Measurements from ENCODE around the gene OAT. TPM values are rescaled to one million over a fixed set of nuclear protein-coding genes. Genes with fewer than 3 reads are reported as not detected.

Gene OAT
- 157 TPM for total RNA-seq

DNA sequence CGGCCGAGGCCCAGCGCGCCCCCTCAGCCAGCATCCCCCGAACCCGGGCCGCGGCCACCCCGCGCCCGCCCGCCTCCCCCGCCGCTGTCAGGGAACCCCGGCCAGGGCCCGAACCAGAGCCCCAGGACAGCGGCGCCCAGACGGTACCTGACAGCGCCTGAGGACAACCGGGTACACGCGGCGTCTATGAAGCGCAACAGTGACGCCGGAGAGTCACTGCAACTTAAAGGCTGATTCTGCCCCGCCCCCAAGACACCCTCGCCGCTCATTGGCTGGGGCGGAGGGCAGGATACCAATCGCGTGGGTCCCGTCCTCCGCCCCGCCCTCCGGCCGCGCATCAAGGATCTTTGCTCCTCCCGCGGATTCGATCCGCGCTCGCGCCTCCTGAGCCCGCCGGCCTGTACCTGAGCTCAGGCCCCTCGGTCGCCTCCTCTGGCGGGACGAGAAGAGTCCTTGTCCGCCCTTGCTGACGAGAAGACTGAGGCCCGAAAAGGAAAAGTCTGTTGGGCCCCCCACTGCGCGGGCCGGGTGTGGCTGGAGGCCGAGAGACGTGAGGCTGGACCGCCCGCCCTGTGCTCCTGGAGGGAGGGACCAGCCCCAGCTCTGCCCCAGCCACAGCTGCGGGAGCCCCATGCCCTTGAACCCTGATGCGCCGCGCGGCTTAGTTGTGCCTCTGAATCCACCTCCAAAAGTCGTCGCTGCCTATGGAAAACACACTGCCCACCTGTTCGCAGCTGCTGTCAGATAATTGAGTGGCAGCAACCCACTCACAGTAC is at the start of gene OAT:
Gene OAT, minus strand, starts transcription at position 198 of the 776 bp plus-strand sequence. CDS start 6,752 bp downstream, outside the sequence.
- peak; percentile 98 to 99 for DNase-seq (ENCODE audit: low spot score in 2 of 2)
- FAIRE-seq = peak; percentile 66

DNA sequence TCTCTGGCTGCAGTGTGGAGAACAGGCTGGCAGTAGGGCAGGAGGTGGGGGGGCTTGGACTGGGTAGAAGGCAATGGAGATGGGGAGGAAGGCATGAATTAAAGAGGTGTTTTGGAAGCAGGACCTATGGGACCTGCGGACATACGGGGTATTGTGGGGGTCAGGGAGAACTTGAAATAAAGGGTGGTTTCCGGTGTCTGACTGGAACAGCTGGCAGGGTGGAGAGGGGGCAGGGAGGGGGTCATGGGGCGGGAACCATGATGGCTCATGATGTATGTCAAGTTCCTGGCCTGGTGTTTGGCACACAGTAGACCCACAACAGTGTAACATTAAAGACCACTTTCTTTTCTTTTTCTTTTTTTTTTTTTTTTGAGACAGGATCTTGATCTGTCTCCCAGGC is 48.4 kb upstream of the OAT start:
- DNase-seq (ENCODE audit: low spot score in 2 of 2) (no peak), FAIRE-seq (no peak)

DNA sequence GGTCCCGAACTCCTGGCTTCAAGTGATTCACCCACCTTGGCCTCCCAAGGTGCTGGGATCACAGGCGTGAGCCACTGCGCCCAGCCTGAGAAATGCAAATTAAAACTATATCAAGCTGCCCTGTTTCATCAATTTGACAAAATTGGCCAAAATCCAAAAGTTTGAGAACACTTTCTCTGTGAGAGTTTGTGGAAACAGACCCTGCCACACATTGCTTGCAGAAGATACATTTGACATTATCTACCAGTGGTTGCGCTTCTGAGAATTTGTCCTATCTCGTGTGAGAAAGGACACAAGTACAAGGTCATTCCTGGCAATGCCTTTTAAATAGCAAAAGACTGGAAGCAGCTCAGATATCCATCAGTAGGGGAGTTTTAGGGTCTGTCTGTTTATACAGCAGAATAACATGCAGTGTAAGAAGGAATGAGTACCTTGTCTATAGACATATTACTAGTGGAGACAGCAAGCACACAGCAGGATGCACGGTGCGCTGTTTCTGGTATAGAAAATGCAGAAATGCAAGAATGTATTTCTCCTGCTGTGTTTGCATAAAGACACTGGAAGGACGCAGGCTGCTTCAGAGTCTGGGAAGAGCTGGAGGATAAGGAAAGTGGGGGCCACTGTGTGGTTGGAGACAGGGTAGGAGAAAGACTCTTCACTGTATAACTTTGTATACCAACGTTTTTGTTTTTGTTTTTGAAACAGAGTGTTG is 47.2 kb upstream of the OAT start:
- no peak for FAIRE-seq
- no peak for DNase-seq (ENCODE audit: low spot score in 2 of 2)

DNA sequence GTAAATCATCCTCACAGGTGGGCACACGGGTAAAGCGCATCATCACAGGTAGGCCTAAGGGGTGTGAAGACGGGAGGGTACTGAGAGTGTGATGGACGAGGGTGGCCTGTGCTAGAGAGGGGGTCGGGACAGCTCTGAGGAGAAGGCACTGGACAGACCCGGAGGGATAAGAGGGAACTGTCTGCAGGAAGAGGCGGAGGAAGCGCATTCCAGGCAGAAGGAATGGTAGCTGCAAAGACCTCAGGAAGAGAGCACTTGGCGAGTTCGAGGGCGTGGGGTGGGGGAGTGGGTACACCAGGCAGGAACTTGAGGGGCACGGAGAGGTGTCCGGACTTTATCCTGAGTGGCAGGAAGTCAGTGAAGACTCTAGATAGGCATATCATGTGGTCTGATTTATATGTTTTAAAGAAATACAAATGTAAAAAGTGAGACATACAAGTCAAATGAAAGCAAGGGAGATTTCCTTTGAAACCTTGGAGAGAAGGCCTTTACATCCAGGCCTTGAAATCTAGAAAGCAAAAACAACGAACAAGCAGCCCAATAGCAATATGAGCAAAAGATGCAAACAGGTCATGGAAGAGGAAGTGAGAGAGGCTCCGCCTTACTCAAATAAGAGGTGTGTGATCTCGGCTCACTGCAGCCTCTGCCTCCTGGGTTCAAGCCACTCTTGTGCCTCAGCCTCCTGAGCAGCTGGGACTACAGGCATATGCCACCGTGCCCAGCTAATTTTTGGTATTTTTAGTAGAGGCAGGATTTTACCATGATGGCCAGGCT is 46.5 kb upstream of the OAT start:
- DNase-seq (ENCODE audit: low spot score in 2 of 2) (no peak), FAIRE-seq (no peak)

DNA sequence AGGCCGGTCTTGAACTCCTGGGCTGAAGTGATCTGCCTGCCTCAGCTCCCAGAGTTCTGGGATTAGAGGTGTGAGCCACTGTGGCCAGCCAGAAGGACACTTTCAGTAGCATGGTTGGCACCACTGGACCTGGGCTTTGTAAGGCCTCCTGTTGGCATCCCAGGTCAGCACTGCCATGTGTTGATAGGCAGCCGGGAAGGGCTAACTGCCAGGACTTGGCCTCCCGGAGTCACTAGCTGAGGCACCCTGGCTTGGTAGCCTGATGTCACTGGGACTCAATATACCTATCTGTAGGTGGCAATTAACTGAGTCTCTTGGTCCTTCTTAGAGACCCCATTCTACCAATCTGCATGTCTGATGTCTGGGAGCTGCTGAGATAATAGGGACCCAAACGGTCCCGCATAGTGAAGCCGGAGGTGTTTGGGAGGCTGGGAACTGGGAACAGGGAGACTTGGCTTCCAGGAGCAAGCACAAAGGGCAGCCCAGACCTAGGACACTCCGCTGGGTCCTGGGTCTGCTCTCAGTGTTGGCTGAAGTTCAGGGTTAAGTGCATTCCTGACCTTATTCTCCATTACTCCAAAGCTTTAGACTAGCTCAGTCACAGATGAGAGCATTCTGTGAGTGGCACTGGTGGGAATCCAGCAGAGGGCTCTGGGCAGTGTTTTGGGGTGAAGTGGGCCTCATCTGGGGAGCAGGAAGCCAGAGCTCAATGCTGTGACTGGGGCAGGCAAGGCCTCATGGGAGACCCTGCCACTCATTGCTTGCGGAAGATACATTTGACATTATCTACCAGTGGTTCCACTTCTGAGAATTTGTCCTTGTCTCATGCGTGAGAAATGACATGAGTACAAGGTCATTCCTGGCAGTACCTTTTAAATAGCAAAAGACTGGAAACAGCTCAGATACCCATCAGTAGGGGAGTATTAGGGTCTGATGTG is 45.6 kb upstream of the OAT start:
- no peak for FAIRE-seq
- DNase-seq (ENCODE audit: low spot score in 2 of 2) = no peak

DNA sequence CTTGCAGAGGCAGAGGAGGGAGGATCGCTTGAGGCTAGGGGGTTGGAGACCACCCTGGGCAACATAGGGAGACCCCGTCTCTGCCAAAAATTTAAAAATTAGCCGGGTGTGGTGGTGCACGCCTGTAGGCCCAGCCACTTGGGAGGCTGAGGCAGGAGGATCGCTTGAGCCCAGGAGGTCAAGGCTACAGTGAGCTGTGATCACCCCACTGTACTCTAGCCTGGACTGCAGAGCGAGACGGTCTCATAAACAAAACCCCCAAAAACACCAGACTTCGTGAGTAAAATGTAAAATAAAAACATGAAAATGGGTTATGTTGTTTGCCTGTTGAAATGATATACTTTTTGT is 43.6 kb upstream of the OAT start:
- no peak for FAIRE-seq
- no peak for DNase-seq (ENCODE audit: low spot score in 2 of 2)

DNA sequence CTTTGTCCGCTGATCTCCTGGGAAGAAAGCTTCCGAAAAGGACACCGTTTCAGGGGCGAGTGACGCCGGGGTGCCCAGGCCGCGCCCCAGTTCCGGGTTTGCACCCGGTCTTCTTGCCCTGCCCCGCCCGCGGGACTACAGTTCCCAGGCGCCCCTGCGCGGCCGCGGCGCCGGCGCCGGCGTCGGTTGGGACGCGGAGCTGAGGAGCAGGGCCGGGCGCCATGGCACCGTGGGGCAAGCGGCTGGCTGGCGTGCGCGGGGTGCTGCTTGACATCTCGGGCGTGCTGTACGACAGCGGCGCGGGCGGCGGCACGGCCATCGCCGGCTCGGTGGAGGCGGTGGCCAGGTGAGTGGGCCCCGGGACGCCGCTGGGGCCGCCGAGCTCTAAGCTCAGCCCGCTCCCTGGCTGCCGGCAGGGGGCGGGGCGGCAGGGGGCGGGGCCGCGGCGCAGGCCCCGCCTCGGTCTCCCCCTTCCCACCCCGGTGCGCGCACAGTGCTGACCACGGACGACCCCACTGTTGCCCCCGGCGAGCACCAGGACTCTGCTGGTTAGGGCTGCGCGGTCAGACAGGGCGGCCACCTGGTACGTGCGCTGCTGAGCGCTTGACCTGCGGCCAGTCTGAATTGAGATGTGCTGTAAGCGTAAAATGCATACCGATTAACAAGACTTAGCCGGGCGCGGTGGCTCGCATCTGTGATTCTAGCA is 43.1 kb upstream of the OAT start, which contains the start of gene LHPP:
Gene LHPP, plus strand, starts transcription at position 182 of the 706 bp plus-strand sequence. Its CDS starts 40 bp downstream, at position 222.
- peak; percentile 92 to 93 for DNase-seq (ENCODE audit: low spot score in 2 of 2)
- no peak for FAIRE-seq

DNA sequence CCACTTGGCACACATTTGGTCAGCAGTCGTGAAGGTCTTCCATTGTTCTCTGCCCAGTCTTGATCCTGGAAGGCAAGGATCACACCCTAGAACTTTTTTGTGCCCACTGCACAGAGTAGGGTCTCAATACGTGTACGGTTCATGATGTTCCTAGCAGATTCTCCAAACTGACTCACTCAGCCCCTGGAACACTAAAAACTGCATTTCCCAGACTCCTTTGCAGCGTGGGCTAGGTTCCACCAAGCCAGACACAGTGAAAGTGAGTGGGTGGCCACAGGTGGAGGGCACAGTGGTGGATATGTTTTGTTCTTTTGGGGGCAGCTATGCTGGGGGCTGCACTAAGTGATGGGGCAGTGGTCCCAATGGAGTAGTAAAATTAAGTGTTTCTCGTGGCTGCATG is 41.4 kb upstream of the OAT start:
- DNase-seq (ENCODE audit: low spot score in 2 of 2) (no peak), FAIRE-seq (no peak)

DNA sequence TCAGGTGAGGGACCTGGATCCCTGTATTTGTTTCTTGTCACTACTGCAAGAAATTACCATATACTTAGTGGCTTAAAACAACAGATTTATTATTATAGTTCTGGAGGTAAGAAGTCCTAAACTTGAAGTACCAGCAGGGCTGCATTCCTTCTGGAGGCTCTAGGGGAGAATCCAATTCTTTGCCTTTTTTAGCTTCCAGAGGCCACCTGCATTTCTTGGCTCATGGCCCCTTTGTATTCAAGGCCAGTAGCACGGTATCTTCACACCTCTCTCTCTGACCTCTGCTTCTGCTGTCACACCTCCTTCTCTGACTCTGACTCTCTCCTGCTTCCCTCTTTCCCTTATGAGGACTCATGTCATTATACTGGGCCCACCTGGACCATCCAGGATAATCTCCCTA is 40.7 kb upstream of the OAT start:
- FAIRE-seq = no peak
- DNase-seq (ENCODE audit: low spot score in 2 of 2) = no peak

DNA sequence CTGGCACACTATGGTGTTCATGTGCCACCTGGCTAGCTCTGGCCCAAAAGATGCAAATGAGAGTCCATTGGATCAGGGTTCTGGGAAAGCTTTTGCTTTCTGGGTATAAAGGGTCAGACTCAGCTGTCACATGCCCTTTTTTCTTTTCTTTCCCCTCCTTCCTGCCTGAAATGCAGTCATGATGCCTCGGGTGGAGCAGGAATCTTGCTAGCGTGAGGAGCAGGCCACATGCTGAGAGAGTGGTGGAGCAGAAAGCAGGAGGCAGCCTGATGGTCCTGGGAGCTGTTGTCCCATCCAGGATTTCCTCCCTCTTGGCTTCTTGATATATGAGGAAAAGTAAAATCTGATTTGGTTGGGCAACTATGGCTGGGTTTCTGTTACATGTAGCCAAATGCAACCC is 40.2 kb upstream of the OAT start:
- FAIRE-seq (no peak), DNase-seq (ENCODE audit: low spot score in 2 of 2) (no peak)

DNA sequence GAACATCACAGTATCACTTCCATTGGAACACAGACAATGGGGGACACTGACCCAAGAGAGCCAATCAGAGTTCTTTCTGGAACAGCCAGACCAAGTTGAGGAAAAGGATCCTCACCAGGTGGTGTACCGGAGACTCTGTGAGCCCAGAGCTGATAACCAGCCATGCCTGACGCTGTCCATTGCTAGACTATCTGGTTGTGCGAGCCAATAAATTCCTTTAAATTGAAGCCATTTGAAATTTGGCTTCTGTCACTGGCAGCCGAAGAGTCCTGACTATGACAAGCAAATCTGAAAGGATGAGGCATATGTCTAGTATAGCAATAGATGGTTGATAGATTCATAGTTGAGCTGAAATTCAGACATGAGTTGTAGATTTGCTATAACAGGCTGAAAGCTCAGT is 39.8 kb upstream of the OAT start:
- FAIRE-seq = no peak
- DNase-seq (ENCODE audit: low spot score in 2 of 2) = no peak

DNA sequence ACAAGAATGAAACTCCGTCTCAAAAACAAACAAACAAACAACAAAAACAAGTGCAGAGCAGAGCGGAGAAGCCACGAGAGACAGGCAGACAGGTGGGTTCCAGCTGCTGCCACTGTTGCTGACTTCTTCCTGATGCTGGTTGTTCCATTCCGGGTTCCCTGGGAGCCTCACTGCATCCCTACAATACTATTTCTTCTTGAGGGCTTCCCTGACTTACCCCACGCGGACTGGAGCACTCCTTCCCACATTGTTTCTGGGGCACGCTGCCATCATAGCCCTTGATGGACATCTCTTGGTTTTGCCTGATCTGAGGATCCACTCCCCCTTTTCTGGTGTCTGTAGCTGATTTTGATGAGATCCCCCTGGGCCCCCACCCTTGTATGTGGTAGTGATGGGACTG is 36.7 kb upstream of the OAT start:
- no peak for DNase-seq (ENCODE audit: low spot score in 2 of 2)
- no peak for FAIRE-seq

DNA sequence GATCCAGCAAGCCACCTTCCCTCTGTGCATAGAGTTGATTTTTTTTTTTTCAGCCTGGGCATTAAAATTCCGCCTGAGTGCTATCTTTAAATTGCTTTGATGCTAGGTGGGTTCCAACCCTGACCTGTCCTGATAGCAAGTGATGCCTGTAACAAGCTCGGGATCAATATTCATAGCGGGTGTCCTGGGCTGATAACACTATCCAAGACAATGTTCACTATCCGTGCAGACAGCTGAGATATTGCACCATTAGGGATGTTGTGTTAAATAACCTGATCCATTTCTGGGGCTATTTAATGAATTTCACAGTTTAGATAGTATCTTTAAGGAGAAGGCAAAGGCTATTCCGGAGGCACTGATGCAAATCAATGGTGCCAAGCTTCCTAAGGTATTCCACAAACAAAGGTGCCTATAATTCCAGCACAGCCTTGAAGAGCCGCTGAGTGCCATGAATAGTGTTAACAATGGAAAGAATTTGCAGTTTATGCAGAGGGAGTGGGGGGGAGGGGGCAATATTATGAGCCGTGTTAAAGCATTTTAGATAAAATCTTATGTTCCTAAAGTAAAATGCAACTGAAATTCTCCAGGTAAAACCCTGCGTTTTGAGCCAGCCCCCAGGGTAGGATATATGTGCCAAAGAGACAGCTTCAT is 35.4 kb upstream of the OAT start:
- DNase-seq (ENCODE audit: low spot score in 2 of 2) = no peak
- FAIRE-seq = no peak

DNA sequence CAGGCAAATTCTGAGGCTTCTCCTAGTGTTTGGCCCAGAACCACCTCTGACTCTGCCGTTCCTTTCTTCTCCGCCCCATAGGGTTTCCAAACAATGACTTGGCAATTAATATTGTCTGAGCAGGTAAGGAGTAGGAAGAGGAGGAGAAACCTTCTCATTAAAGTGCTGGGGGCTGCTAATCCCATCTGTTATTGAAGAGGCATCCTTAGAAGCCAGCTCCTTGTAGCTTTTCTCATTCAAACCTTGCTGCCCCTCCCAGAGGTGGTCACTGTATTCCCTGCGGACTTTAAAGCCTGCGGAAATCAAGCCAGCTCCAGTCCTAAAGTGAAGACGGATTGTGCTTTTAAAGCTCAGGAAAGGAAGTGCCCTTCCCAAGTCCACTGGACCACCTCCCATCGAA is 32.6 kb upstream of the OAT start:
- FAIRE-seq (no peak), DNase-seq (ENCODE audit: low spot score in 2 of 2) (no peak)

DNA sequence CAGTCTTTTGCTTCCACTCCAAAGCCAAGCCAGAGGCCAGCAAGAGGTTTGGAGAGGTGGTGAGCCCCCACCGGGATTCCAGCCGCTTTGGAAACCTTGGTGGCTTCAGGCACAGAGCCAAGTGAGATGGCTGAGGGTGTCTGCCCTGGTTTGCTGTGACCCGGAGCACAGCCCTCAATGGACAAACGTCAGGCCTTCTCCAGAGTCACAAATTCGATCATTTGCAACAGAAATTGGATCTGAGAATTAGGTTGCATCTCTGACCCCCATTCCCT is 32.0 kb upstream of the OAT start:
- FAIRE-seq (no peak), DNase-seq (ENCODE audit: low spot score in 2 of 2) (no peak)

DNA sequence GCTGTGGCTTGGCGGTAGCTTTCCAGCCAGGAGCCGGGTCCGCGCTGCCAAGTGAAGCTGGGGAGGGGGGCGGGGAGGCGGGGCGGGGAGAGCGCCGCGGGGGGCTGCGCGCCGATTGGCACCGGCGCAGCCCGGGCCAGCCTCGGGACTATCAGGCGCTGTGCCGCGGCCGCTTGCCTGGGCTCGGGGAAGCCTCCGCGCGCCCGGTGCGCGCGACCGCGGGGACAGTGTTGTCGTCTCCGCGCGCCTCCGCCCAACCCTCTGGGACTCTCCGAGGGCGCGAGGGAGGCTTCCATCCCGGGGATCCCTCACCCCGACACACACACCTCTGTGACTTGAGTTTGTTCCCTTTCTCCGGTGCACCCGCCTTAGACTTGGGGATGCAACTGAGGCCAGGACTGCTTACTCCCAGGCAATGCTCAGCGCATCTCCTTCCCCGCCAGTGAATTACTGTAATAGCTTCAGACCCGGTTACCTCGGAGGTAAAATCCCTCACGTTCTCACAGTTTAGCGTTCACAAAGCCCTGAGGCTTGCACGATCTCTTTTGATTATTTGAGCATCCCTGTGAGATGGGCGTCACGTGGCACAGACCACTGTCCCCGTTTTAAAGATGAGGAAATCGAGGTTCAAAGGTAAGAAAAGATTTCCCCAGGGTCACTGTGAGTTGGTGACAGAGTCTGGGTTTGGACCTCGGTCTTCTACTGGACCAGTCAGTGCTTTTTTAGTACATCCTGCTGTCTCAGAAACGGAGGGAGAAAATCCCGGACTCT is 31.5 kb upstream of the OAT start, which contains the start of gene NKX1-2:
Gene NKX1-2, minus strand, starts transcription at position 24 of the 771 bp plus-strand sequence. CDS start 92 bp downstream, outside the sequence.
- FAIRE-seq = no peak
- peak; percentile 57 to 64 for DNase-seq (ENCODE audit: low spot score in 2 of 2)

DNA sequence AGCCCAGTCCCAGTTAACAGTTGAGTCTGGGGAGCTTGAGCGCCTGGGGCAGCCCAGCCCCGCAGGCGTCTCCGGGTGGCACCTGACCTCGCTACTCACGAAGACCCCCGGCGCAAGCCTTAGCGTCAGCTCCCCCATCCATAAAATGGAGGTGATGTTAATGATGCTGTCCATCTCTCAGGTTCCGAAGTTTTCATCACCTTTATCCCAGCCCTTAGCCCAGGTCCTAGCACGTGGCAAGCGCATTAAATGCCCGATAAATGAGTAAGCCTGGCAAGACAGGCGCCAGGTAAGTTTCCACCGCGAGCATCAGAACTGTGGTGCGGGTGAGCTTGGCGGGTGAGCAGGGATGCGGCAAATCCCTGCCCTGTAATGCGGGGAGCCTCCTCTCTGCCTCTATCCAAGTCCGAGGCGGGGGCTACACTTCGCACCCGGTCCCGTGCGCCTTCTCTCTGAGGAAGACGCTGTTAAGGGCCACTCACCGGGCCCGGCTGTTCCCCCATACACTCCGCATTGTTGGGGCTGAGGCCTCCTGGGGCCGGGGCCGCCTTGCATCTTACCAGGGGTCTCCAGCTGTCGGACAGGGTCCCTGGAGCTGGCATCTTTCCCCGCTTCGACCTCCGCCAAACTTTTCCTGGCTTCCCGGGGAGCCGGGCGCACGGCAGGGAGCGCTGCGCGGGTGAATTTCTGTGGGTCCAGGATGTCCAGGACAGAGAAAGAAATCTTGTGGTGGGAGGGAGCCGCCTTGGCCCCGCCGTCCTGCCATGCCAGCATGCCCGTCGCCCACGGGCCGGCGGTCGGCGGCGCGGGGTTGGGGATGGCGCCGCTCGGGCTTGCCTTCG is 30.7 kb upstream of the OAT start:
- DNase-seq (ENCODE audit: low spot score in 2 of 2) = no peak
- FAIRE-seq = no peak

Data from frontal cortex (tissue), 4 donors.